Activated CD8-positive, alpha-beta memory T cell treated with anti-CD3 and anti-CD28 coated beads, Interleukin-2, amount 50 U/mL, for 24 hours (primary cell): Measurements from ENCODE around the gene SELENOF.
"Not testable (repeated sequence)": the region's sequence is repeated elsewhere in the genome, so short reads cannot be mapped to it uniquely, and the experiment has no call there.

Experiments
- DNase-seq: peaks from one replicate; pipeline ENCODE4 v3.0.0-alpha.2; 2020; ENCODE audit errors: extremely low read depth

Gene SELENOF

DNA sequence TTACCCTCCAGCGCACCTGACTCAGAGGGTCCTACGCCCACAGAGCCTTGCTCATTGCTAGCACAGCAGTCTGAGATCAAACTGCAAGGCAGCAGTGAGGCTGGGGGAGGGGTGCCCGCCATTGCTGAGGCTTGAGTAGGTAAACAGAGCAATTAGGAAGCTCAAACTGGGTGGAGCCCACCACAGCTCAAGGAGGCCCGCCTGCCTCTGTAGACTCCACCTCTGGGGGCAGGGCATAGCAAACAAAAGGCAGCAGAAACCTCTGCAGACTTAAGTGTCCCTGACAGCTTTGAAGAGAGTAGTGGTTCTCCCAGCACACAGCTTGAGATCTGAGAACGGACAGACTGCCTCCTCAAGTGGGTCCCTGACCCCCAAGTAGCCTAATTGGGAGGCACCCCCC lies 99.8 kb downstream of the SELENOF start:
- DNase-seq, result not testable (repeated sequence)
